WTC11 (cell line): ENCODE measurements around the gene LEMD3. TPM values are rescaled to one million over a fixed set of nuclear protein-coding genes. Genes with fewer than 3 reads are reported as not detected.

Experiments
- ATAC-seq: fragments of 200-7000 bp; cut with Tn5 transposase; 2 replicates; pipeline ENCODE4 v1.10.0; 2021; ENCODE audit warnings: mild to moderate bottlenecking, moderate library complexity
- CTCF ChIA-PET: fragments of 300-600 bp; sonication (Branson Sonifier 250); formaldehyde crosslinking; loops from one replicate; lab custom pipeline; 2021; ENCODE audit warnings: antibody characterized with exemption; lab: Charles Lee
- POLR2A ChIA-PET: fragments of 350-600 bp; sonication (Branson Sonifier 250); formaldehyde crosslinking; loops from one replicate; lab custom pipeline; 2021; ENCODE audit warnings: antibody characterized with exemption; lab: Charles Lee
- DNase-seq: peaks from one replicate; pipeline ENCODE4 v3.0.0; 2021; ENCODE audit warnings: low spot score
- H3K27ac Mint-ChIP-seq: 2 replicates; pipeline ENCODE4 v1.8.0; 2021; ENCODE audit warnings: mixed read lengths
- H3K27me3 Mint-ChIP-seq: 2 replicates; pipeline ENCODE4 v1.8.0; 2021; ENCODE audit warnings: low read depth, mild to moderate bottlenecking, moderate library complexity, mixed read lengths
- H3K36me3 Mint-ChIP-seq: 2 replicates; pipeline ENCODE4 v1.8.0; 2021; ENCODE audit warnings: mixed read lengths
- H3K4me1 Mint-ChIP-seq: 2 replicates; pipeline ENCODE4 v1.8.0; 2022; ENCODE audit warnings: mixed read lengths
- H3K4me3 Mint-ChIP-seq: 2 replicates; pipeline ENCODE4 v1.8.0; 2021; ENCODE audit warnings: mild to moderate bottlenecking, moderate library complexity, mixed read lengths
- H3K9me3 Mint-ChIP-seq: 2 replicates; pipeline ENCODE4 v1.8.0; 2021; ENCODE audit warnings: mixed read lengths
- E2F5 ChIP-seq: sonication (generic); formaldehyde crosslinking; IDR thresholded peaks from 2 replicates; pipeline ENCODE4 v1.8.1; 2022; ENCODE audit warnings: mild to moderate bottlenecking, moderate library complexity, missing genetic modification reagents
- ELF4 ChIP-seq: sonication (generic); formaldehyde crosslinking; IDR thresholded peaks from 2 replicates; pipeline ENCODE4 v1.8.1; 2022; ENCODE audit warnings: low read depth, mild to moderate bottlenecking, moderate library complexity, missing genetic modification reagents
- ETV6 ChIP-seq: sonication (generic); formaldehyde crosslinking; IDR thresholded peaks from 2 replicates; pipeline ENCODE4 v1.8.1; 2022; ENCODE audit warnings: mild to moderate bottlenecking, missing genetic modification reagents
- HMGA2 ChIP-seq: fragments of 250-450 bp; sonication (Bioruptor Pico); IDR thresholded peaks from 2 replicates; pipeline ENCODE4 v1.4.0; 2021; ENCODE audit warnings: mild to moderate bottlenecking, moderate library complexity
- HMGXB4 ChIP-seq: sonication (generic); formaldehyde crosslinking; IDR thresholded peaks from 2 replicates; pipeline ENCODE4 v1.8.1; 2023; ENCODE audit warnings: mild to moderate bottlenecking, moderate library complexity, missing genetic modification reagents
- IRF2 ChIP-seq: sonication (generic); formaldehyde crosslinking; IDR thresholded peaks from 2 replicates; pipeline ENCODE4 v1.8.0; 2022; ENCODE audit warnings: low read depth, missing genetic modification reagents, borderline replicate concordance
- MYBL2 ChIP-seq: sonication (generic); formaldehyde crosslinking; IDR thresholded peaks from 2 replicates; pipeline ENCODE4 v1.8.1; 2023; ENCODE audit warnings: mild to moderate bottlenecking, moderate library complexity, missing genetic modification reagents
- NFE2L1 ChIP-seq: sonication (generic); formaldehyde crosslinking; IDR thresholded peaks from 2 replicates; pipeline ENCODE4 v1.8.1; 2023; ENCODE audit warnings: missing genetic modification reagents
- SMAD3 ChIP-seq: sonication (generic); formaldehyde crosslinking; IDR thresholded peaks from 2 replicates; pipeline ENCODE4 v1.8.0; 2022; ENCODE audit warnings: missing genetic modification reagents, mild to moderate bottlenecking, borderline replicate concordance
- SP1 ChIP-seq: sonication (generic); formaldehyde crosslinking; conservative IDR thresholded peaks from 2 replicates; pipeline ENCODE4 v1.8.1; 2022; ENCODE audit warnings: missing genetic modification reagents
- TEAD4 ChIP-seq: sonication (generic); formaldehyde crosslinking; IDR thresholded peaks from 2 replicates; pipeline ENCODE4 v1.8.0; 2022; ENCODE audit warnings: mild to moderate bottlenecking, missing genetic modification reagents
- ZNF232 ChIP-seq: sonication (generic); formaldehyde crosslinking; IDR thresholded peaks from 2 replicates; pipeline ENCODE4 v1.8.0; 2022; ENCODE audit warnings: mild to moderate bottlenecking, missing genetic modification reagents
- ZNF263 ChIP-seq: sonication (generic); formaldehyde crosslinking; IDR thresholded peaks from 2 replicates; pipeline ENCODE4 v1.8.1; 2022; ENCODE audit warnings: low read depth, mild to moderate bottlenecking, moderate library complexity, missing genetic modification reagents
- total RNA-seq: library from RNA; stranded (reverse); gene quantifications from 3 replicates; pipeline ENCODE4 v1.2.3, GENCODE V29; 2021
- TF ChIP-seq, protein P1 (sequence below): sonication (generic); formaldehyde crosslinking; IDR thresholded peaks from 2 replicates; pipeline ENCODE4 v1.8.0; 2022; ENCODE audit warnings: mild to moderate bottlenecking, missing genetic modification reagents
- TF ChIP-seq, protein P2 (sequence below): sonication (generic); formaldehyde crosslinking; IDR thresholded peaks from 2 replicates; pipeline ENCODE4 v1.8.1; 2023; ENCODE audit warnings: mild to moderate bottlenecking, missing genetic modification reagents, moderate library complexity
- TF ChIP-seq, protein P3 (sequence below): sonication (generic); formaldehyde crosslinking; IDR thresholded peaks from 2 replicates; pipeline ENCODE4 v1.8.0; 2023; ENCODE audit warnings: missing genetic modification reagents, mild to moderate bottlenecking, borderline replicate concordance
- TF ChIP-seq, protein P4 (sequence below): sonication (generic); formaldehyde crosslinking; IDR thresholded peaks from 2 replicates; pipeline ENCODE4 v1.8.1; 2023; ENCODE audit warnings: mild to moderate bottlenecking, missing genetic modification reagents

Gene LEMD3
- total RNA-seq, 1 experiment from 2014 or later, result 31.3 TPM

- no peak for TF ChIP-seq ELF4 (CRISPR knock-in tag)
- peak; percentile 41; the same call in 1 of the 2 replicates for TF ChIP-seq ZNF232 (CRISPR knock-in tag)
- TF ChIP-seq, protein P1, sequence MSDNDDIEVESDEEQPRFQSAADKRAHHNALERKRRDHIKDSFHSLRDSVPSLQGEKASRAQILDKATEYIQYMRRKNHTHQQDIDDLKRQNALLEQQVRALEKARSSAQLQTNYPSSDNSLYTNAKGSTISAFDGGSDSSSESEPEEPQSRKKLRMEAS (CRISPR knock-in tag), result peak; percentile 33; the same call in 1 of the 2 replicates
- peak; percentile 87; the same call in 1 of the 2 replicates for TF ChIP-seq HMGXB4 (CRISPR knock-in tag)
- TF ChIP-seq NFE2L1 (CRISPR knock-in tag), result no peak
- 0 out of 2 replicates have a peak, but pooled peaks have one; percentile 5 for TF ChIP-seq E2F5 (CRISPR knock-in tag)
- TF ChIP-seq, protein P2, sequence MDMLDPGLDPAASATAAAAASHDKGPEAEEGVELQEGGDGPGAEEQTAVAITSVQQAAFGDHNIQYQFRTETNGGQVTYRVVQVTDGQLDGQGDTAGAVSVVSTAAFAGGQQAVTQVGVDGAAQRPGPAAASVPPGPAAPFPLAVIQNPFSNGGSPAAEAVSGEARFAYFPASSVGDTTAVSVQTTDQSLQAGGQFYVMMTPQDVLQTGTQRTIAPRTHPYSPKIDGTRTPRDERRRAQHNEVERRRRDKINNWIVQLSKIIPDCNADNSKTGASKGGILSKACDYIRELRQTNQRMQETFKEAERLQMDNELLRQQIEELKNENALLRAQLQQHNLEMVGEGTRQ, result no peak
- TF ChIP-seq, protein P3, sequence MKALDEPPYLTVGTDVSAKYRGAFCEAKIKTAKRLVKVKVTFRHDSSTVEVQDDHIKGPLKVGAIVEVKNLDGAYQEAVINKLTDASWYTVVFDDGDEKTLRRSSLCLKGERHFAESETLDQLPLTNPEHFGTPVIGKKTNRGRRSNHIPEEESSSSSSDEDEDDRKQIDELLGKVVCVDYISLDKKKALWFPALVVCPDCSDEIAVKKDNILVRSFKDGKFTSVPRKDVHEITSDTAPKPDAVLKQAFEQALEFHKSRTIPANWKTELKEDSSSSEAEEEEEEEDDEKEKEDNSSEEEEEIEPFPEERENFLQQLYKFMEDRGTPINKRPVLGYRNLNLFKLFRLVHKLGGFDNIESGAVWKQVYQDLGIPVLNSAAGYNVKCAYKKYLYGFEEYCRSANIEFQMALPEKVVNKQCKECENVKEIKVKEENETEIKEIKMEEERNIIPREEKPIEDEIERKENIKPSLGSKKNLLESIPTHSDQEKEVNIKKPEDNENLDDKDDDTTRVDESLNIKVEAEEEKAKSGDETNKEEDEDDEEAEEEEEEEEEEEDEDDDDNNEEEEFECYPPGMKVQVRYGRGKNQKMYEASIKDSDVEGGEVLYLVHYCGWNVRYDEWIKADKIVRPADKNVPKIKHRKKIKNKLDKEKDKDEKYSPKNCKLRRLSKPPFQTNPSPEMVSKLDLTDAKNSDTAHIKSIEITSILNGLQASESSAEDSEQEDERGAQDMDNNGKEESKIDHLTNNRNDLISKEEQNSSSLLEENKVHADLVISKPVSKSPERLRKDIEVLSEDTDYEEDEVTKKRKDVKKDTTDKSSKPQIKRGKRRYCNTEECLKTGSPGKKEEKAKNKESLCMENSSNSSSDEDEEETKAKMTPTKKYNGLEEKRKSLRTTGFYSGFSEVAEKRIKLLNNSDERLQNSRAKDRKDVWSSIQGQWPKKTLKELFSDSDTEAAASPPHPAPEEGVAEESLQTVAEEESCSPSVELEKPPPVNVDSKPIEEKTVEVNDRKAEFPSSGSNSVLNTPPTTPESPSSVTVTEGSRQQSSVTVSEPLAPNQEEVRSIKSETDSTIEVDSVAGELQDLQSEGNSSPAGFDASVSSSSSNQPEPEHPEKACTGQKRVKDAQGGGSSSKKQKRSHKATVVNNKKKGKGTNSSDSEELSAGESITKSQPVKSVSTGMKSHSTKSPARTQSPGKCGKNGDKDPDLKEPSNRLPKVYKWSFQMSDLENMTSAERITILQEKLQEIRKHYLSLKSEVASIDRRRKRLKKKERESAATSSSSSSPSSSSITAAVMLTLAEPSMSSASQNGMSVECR (CRISPR knock-in tag), result 0 out of 2 replicates have a peak, but pooled peaks have one; percentile 78
- TF ChIP-seq ZNF263 (CRISPR knock-in tag), result peak; percentile 93
- 0 out of 2 replicates have a peak, but pooled peaks have one; percentile 21 for TF ChIP-seq SMAD3 (CRISPR knock-in tag)
- TF ChIP-seq MYBL2 (CRISPR knock-in tag), result peak; percentile 38; the same call in 1 of the 2 replicates
- TF ChIP-seq SP1 (CRISPR knock-in tag), result peak; percentile 39; the same call in 1 of the 2 replicates
- TF ChIP-seq ETV6, result 0 out of 2 replicates have a peak, but pooled peaks have one; percentile 34
- Mint-ChIP-seq H3K27me3 (peaks cover 47% of the 10 kb centered on the region), H3K4me3 (peak within 1 kb of the TSS; percentile 80), H3K36me3 (no peaks in the 10 kb centered on the region), H3K9me3 (no peaks in the 10 kb centered on the region), H3K4me1 (peaks cover 20% of the 10 kb centered on the region), H3K27ac (no peak within 1 kb of the TSS)
- ATAC-seq, result peak; percentile 89
- CTCF ChIA-PET, result interaction anchor here (0.6 kb wide), 1 partner anchor 24 kb away, joined by 3 read pairs; no protein-coding TSS in a partner anchor
- POLR2A ChIA-PET, result no interaction called here
- peak; percentile 81 for DNase-seq
These were observed 109.4 kb downstream of the LEMD3 start, which contains the start of gene MSRB3 for GRCh38 chr12:65278576-65279368. Gene MSRB3, plus strand, starts transcription at chr12:65278683. Its CDS starts 29,897 bp downstream, at chr12:65308580.

DNA sequence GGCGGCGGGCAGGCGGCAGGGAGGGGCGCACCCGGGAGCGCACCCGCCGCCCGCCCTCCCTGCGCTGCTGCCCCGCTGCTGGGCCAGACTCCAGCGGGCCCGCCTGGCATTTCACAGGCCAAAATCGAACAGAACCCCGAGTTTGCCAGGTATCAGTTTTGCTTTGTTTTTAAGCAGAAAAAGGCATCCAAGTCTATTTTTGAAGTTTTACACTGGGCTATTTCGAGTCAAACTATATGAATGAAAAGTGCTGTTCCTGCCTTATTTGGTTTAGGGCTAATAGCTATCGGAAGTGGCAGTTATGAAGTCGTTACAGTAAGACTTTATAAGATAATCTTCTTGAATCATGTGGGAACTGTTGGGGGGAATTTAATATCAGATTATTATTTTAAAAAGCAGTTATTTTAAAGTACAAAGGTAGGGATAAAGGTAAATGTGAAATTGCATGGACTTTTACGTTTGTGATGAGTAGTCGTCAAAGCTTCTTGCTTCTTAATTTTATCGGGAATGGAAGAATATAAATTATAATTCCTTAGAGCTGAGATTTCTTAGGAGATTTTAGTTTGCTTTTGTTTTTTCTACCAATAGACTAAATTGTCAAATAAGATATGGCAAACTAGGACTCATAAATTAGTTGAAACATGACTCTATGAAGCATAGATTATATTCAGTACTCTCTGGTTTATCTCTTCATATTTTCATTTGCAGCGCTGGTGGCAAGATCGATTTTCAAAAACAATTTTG lies 110.2 kb downstream of the LEMD3 start:
- H3K36me3 Mint-ChIP-seq, result no peaks in the 10 kb centered on the region
- H3K4me3 Mint-ChIP-seq, result peak overlapping the region; percentile 80
- no peak overlapping the region for H3K27ac Mint-ChIP-seq
- DNase-seq (no peak), ATAC-seq (no peak)
- peaks cover 47% of the 10 kb centered on the region for H3K27me3 Mint-ChIP-seq
- H3K9me3 Mint-ChIP-seq, result no peaks in the 10 kb centered on the region
- peaks cover 20% of the 10 kb centered on the region for H3K4me1 Mint-ChIP-seq
- POLR2A ChIA-PET, result no interaction called here
- CTCF ChIA-PET, result interaction anchor here (0.6 kb wide), 1 partner anchor 23 kb away, joined by 3 read pairs; no protein-coding TSS in a partner anchor
- TF ChIP-seq HMGA2 (CRISPR knock-in tag), result no peak
- no peak for TF ChIP-seq TEAD4
- TF ChIP-seq, protein P4, sequence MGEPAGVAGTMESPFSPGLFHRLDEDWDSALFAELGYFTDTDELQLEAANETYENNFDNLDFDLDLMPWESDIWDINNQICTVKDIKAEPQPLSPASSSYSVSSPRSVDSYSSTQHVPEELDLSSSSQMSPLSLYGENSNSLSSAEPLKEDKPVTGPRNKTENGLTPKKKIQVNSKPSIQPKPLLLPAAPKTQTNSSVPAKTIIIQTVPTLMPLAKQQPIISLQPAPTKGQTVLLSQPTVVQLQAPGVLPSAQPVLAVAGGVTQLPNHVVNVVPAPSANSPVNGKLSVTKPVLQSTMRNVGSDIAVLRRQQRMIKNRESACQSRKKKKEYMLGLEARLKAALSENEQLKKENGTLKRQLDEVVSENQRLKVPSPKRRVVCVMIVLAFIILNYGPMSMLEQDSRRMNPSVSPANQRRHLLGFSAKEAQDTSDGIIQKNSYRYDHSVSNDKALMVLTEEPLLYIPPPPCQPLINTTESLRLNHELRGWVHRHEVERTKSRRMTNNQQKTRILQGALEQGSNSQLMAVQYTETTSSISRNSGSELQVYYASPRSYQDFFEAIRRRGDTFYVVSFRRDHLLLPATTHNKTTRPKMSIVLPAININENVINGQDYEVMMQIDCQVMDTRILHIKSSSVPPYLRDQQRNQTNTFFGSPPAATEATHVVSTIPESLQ (CRISPR knock-in tag), result no peak
- no peak for TF ChIP-seq ZNF263 (CRISPR knock-in tag)
- no peak for TF ChIP-seq IRF2 (CRISPR knock-in tag)
